Stimulated activated CD4-positive, alpha-beta T cell treated with anti-CD3 and anti-CD28 coated beads, Interleukin-15, amount 100 ng/mL, for 1 hour (primary cell): Measurements from ENCODE around the gene CACNG3.
"Not testable (repeated sequence)": the region's sequence is repeated elsewhere in the genome, so short reads cannot be mapped to it uniquely, and the experiment has no call there.

ENCODE experiments used
- DNase-seq, 2 donors: peaks; one replicate each; pipeline ENCODE4 v3.0.0-alpha.2; 2020; ENCODE audit warnings: low read depth in 1 of 2, low spot score in 1 of 2

CACNG3 gene

DNA sequence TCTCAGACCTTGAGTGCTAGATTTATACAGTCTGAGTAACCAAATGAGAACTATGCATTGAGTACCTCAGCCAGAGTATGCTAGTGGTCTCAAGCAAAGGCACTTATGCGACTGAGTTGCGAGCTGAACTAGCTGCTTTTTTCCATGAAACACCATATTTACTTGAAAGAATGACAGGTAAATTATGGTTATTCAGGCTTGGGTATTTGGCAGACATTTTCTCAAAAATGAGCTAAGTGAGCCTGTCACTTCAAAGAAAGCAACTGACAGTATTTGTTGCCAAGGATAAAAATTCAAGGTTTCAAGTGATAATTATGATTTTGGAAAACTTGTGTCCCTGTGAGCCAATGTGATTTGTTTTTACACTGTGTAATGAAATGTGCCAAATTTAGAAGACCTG is 19.3 kb downstream of the CACNG3 start:
- DNase-seq: no peak

DNA sequence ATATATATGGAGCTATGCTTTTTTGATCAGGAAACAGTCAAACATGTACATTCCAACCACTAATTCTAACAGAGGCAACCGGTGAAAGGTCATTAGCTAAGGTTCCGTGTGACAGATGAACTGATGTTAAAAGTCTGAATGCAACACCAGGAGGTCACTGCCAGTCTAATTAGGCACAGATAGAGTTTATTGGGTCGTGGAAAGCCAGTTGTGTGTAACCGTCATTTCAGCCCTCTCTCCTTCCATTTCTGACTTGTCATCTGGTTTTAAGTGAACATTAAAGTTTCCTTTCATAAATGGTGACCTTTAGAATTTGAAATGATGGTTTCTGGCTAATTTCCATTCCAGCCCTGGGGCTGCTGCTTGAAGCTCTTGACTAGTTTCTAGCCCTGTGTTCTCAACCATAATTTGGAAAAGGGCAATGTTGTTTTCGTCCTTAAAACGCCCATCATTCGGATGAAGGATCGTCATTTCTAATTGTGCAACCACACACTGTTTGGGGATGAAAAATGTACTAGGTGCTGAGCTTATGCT is 23.9 kb downstream of the CACNG3 start:
- DNase-seq: no peak

DNA sequence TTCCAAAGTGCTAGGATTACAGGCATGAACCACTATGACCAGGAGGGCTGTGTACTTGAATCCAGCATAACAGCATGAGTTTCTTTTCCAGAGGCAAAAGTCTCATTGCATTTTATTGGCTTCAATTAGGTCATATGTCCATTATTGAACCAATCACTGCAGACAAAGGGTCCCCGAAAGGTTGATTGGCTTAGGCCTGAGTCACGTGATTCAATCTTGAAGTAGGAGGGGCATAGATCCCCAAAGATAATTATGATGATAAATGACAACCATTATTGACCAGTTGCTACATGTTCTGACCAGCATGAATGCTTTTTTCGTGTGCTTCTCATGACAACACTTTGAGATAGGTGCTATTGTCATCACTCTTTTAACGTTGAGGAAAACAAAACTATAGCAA is 25.3 kb downstream of the CACNG3 start:
- no peak for DNase-seq

- no peak for DNase-seq
Measured at GRCh38 chr16:24282141-24282540, 26.0 kb downstream of the CACNG3 start.

DNA sequence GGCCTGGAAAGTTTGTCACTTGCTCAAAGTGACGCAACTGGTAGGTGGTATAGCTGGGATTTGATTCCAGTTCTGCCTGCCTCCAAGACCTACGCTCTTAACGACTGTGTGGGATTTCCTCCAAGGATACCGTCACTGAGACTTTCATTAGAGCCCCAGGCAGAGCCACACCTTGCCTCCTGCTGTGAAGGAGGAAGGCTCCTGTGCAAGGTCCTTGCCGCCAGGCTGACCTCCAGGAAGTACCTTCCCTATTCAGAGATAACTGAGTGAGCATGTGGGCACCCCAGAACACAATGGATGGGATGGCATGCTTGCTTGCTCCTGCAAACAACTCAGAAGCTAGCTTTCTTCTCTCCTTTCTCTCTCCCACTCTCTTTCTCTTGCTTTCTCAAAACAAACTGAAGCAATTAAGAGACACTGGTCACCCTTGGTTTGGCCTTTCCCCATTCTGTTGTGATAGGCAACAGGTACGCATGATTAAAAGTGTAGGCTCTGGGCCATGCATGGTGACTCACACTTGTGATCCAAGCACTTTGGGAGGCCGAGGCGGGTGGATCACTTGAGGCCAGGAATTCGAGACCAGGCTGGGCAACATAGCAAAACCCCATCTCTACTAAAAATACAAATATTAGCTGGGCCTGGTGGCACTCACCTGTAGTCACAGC is 30.7 kb downstream of the CACNG3 start:
- no peak for DNase-seq

DNA sequence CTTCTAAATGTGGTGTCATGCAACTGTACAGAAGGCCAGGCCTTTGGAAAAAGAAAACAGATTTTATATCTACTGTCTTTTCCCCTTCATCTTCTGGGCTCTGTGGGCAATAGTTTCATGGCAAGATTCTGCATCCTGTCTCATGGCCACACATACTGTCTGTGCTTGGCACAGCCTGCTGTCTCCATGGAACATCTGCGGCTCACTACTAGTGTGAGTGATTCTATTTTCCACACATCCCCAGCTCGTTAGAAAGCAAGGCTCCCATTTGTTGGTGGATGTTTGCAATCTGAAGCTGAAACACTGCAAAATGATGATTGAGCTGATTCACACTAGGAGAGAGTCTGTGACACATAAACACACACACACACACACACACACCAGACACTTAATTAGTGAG is 32.4 kb downstream of the CACNG3 start:
- no peak for DNase-seq

- DNase-seq: no peak
Measured at GRCh38 chr16:24289166-24289700, 33.1 kb downstream of the CACNG3 start.

- no peak for DNase-seq
Measured at GRCh38 chr16:24291932-24292331, 35.8 kb downstream of the CACNG3 start.

DNA sequence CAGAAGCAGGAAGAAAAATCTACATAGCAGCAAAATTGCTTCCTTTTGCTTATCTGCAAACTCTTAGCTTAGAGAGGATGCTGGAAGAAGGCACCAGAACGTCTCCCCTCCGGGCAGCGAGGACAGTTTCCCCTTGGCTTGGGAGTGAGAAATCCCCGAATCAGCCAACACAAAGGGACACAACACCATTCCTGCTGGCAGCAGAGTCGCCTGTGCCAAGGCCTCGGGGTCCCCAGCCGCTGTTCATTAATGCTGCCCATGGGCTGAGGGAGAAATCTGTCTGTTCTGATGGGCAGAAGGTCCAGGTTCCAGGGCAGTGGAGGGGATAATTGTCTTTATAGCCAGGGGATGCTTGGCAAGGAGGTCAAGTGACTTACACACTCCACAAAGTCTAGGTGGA is 38.0 kb downstream of the CACNG3 start:
- DNase-seq: no peak

- no peak for DNase-seq
Measured at GRCh38 chr16:24297375-24297774, 41.2 kb downstream of the CACNG3 start.

DNA sequence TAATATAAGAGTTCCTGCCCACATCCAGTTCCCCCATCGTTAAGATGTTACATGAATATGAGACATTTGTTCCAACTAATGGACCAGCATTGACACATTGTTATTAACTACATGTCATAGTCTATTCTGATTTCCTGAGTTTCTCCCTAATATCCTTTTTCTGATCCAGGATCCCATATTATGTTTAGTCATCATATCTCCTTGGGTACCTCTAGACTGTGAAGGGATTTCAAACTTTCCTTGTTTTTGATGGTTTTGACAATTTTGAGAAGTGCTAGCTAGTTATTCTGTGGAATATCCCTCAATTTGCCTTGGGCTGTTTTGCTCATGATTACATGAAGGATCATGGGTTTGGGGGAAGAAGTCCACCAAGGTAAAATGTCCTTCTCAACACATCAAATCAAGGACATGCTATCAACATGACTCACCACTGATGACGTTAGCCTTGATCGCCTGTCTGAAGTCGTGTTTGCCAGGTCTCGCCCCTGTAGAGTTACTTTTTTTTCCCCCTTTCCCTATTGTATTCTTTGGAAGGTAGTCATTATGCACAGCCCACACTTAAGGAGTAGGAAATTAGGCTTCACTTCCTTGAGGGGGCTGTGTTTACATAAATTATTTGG is 42.5 kb downstream of the CACNG3 start:
- no peak for DNase-seq

- not testable (repeated sequence) for DNase-seq
Measured at GRCh38 chr16:24300750-24301149, 44.6 kb downstream of the CACNG3 start.

DNA sequence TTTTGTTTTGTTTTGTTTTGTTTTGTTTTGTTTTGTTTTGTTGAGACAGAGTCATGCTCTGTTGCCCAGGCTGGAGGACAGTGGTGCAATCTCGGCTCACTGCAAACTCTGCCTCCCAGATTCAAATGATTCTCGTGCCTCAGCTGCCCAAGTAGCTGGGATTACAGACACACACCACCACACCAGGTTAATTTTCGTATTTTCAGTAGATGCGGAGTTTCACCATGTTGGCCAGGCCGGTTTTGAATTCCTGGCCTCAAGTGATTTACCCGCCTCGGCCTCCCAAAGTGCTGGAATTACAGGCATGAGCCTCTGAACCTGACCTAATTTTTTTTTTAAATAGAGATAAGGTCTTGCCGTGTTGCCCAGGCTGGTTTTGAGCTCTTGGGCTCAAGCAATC is 46.5 kb downstream of the CACNG3 start:
- no peak for DNase-seq

GRCh38 chr16:24308200-24308599 is 52.1 kb downstream of the CACNG3 start:
- DNase-seq: no peak

DNA sequence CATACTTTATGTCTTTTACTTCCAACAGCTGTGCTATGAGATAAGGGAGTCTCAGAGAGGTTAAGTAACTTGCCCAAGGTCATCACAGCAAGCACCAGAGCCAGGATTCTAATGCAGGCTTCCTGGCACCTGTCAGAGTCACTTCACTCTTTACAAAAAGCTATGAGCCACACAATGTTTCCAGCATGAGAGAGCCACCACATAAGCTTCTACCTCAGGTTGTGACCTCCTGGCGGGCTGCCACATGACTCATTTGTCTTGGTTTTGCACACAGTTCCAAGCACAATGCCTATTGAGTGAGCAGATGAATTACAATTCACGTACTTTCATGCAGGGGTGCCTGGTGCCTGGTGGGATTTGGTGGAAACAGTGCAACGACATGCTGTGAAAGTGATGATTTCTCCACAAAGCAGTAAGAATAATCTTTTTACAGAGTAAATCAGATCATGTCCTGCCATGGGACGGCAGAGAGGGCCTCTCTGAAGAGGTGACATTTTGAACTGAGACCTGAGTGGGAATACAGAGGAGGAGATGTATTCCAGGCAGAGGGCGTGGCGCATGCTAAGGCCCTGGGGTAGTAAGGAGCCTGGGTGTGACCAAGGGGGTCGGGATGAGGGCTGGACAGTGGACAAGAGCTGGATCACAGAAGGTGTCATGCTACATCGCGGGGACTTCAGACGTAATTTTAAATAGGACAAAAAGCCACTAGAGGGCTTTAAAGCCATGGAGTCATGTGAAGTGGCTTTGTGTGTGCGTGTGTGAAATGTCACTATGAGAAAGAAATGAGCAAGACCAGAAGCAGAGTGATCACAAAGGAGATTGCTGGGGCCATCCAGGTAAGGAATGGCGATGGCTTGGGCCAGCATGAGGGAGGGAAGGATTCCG is 53.4 kb downstream of the CACNG3 start:
- no peak for DNase-seq

DNA sequence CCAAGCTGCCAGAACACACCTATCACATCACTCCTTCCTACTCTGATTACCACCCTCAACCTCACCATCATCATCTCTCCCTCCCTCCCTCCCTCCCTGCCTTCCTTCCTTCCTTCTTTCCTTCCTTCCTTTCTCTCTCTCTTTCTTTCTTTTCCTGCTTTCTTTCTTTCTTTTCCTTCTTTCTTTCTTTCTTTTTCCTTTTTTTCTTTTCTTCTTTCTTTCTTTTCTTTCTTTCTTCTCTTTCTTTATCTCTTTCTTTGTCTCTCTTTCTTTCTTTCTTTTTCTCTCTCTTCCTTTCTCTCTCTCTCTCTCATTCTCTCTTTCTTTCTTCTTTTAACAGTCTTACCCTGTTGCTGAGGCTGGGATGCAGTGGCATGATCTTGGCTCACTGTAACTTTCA is 59.2 kb downstream of the CACNG3 start:
- DNase-seq: no peak

GRCh38 chr16:24318680-24319079 is 62.5 kb downstream of the CACNG3 start:
- no peak for DNase-seq

DNA sequence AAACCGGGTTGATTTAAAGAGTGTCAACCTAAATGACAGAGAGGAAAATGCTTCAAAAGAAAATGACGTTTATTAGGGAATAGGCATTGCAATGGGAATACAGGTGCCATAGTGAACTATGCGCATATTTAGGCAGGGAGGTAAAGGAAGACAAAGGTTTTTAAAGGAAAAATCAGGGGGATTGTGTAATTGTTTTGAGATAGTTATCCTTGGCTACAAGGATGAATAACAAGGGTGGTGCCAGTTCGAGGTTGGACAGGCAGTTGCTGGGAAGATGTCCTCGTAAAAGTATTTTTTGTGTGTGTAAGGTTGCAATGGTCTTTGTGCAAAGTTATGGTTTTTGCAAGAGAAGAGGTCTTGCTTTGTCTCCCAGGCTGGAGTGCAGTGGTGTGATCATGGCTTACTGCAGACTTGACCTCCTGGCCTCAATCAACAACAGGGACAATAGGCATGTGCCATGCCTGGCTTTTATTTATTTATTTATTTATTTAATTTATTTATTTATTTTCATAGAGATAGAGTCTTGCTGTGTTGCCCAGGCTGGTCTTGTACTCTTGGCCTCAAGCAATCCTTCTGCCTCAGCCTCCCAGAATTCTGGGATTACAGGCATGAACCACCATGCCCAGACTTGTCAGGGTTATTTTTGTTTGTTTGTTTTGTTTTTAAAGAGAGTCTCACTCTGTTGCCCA is 63.1 kb downstream of the CACNG3 start:
- no peak for DNase-seq

- no peak for DNase-seq
Measured at GRCh38 chr16:24322106-24322505, 66.0 kb downstream of the CACNG3 start.

DNA sequence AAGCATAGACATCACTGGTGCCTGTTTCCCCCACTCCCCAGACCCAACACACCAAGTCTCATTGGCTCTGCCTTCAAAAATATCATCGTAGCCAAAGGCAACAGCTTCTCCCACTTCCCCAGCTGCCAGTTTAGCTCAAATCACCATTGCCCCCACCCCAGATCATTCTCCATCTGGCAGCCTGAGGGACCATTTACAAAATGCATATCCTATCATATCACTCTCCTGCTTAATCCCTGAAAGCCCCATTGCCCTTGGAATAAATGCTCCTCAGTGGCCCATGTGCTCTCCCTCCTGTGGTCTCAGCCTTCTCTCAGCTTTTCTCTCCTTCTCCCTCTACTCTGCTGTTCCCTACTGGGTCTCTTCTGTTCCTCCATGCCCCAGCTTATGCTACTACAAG is 68.3 kb downstream of the CACNG3 start:
- no peak for DNase-seq

DNA sequence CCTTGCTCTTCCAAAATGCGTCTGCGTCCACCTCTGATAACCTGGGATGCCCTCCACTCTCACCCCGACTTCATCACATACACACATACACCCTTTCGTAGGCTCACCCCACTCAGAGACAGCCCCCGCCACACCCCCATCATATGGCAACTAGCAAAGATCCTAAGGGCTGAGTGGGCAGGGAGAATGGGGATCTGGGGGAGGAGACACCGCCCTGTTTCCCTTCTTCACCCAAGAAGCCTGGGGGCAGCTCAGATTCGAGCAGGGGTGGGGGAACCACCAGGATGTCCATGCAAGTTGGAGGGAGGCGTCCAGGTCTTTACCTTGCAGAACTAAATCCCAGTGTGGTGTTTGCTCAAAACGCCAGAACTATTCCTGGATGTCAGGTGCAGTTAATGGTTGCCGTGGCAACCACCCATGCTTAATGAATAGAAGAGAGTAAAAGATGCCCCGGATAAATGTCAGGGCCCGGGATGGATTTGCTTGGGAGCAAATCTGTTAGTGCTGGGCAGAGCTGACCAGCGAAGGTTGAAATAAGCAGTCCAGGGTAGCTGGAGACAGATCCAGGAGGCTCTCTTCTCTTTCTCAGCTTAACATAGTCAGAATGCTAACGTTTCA is 72.8 kb downstream of the CACNG3 start:
- DNase-seq: no peak
